ENCODE results near the gene BRD3.

The BRD3 gene

GRCh38 chr9:134045841-134046544 is 21.8 kb downstream of the BRD3 start:
- no peak overlapping the region for H3K4me3 ChIP-seq (ENCODE audit: severe bottlenecking)
- H3K4me1 ChIP-seq (ENCODE audit: insufficient read depth, poor library complexity, severe bottlenecking) = no peaks in the 10 kb centered on the region
- no peak for TF ChIP-seq CTCF (IDR thresholded peaks at IDR 0.05; ENCODE audit: poor library complexity, severe bottlenecking)
- H3K36me3 ChIP-seq (ENCODE audit: low read depth) = peaks cover 71% of the 10 kb centered on the region
- DNase-seq (ENCODE audit: low spot score) (no peak), ATAC-seq (ENCODE audit: low read depth) (no peak)
- H3K27me3 ChIP-seq (ENCODE audit: insufficient read depth, poor library complexity, severe bottlenecking) = no peaks in the 10 kb centered on the region
- H3K9me3 ChIP-seq (ENCODE audit: severe bottlenecking) = no peaks in the 10 kb centered on the region
- no peak overlapping the region for H3K27ac ChIP-seq (ENCODE audit: poor library complexity, severe bottlenecking)

GRCh38 chr9:134044944-134045343 is 22.9 kb downstream of the BRD3 start:
- Histone ChIP-seq H3K36me3 (ENCODE audit: low read depth) (peaks cover 73% of the 10 kb centered on the region), H3K9me3 (ENCODE audit: severe bottlenecking) (no peaks in the 10 kb centered on the region), H3K27me3 (ENCODE audit: insufficient read depth, poor library complexity, severe bottlenecking) (no peaks in the 10 kb centered on the region), H3K4me3 (ENCODE audit: severe bottlenecking) (no peak overlapping the region), H3K4me1 (ENCODE audit: insufficient read depth, poor library complexity, severe bottlenecking) (no peaks in the 10 kb centered on the region), H3K27ac (ENCODE audit: poor library complexity, severe bottlenecking) (no peak overlapping the region)
- DNase-seq (ENCODE audit: low spot score) (no peak), ATAC-seq (ENCODE audit: low read depth) (no peak)
- no peak for TF ChIP-seq CTCF (IDR thresholded peaks at IDR 0.05; ENCODE audit: poor library complexity, severe bottlenecking)

GRCh38 chr9:134043531-134043988 is 24.3 kb downstream of the BRD3 start:
- H3K36me3 ChIP-seq (ENCODE audit: low read depth) = peaks cover 82% of the 10 kb centered on the region
- no peaks in the 10 kb centered on the region for H3K9me3 ChIP-seq (ENCODE audit: severe bottlenecking)
- TF ChIP-seq CTCF (IDR thresholded peaks at IDR 0.05; ENCODE audit: poor library complexity, severe bottlenecking) = no peak
- ATAC-seq (ENCODE audit: low read depth) = no peak
- no peak overlapping the region for H3K4me3 ChIP-seq (ENCODE audit: severe bottlenecking)
- no peaks in the 10 kb centered on the region for H3K4me1 ChIP-seq (ENCODE audit: insufficient read depth, poor library complexity, severe bottlenecking)
- no peaks in the 10 kb centered on the region for H3K27me3 ChIP-seq (ENCODE audit: insufficient read depth, poor library complexity, severe bottlenecking)
- no peak overlapping the region for H3K27ac ChIP-seq (ENCODE audit: poor library complexity, severe bottlenecking)
- no peak for DNase-seq (ENCODE audit: low spot score)

GRCh38 chr9:134041649-134041962 is 26.2 kb downstream of the BRD3 start:
- Histone ChIP-seq H3K27ac (ENCODE audit: poor library complexity, severe bottlenecking) (no peak overlapping the region), H3K4me3 (ENCODE audit: severe bottlenecking) (no peak overlapping the region), H3K36me3 (ENCODE audit: low read depth) (peaks cover 85% of the 10 kb centered on the region)

More at GRCh38 chr9:134041649-134041962, 26.2 kb downstream of the BRD3 start:
- TF ChIP-seq CTCF (IDR thresholded peaks at IDR 0.05; ENCODE audit: poor library complexity, severe bottlenecking) = no peak
- H3K9me3 ChIP-seq (ENCODE audit: severe bottlenecking) = no peaks in the 10 kb centered on the region
- no peaks in the 10 kb centered on the region for H3K27me3 ChIP-seq (ENCODE audit: insufficient read depth, poor library complexity, severe bottlenecking)
- H3K4me1 ChIP-seq (ENCODE audit: insufficient read depth, poor library complexity, severe bottlenecking) = no peaks in the 10 kb centered on the region
- ATAC-seq (ENCODE audit: low read depth) (no peak), DNase-seq (ENCODE audit: low spot score) (peak; percentile 47)
